Measurements from ENCODE around the gene EFCAB5.

DNA sequence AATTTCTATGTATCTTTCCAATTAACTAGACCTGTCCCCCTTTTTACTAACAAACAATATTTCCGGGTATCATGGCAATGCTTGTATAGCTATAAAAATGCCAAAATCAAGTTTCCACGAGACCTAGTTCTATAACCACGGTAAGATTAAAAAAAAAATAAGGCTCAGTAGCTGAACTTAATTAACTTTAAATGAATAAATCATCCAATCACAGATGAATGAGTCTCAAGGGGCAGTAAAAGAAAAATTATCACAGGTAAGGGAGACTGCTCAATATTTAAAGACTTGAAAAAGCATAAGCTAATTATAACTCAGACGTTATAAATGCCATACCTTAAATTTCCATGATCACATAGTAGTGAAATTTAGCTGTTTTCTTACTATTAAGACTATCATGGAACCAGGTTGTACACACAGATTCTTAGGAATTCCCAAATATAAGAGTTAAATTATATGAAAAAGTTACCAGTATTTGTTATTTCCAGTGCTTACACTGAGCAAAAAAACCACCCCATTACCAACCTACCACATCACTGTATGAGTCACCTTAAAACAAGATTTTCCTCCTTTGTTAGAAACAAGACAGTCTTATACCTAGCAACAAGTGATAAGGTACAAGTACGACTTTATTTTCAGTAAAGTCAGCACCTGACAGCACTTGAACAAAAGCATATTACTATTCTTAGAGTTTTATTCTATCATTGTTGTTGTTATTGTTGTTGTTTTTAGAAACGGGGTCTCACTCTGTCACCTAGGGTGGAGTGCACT is 32.0 kb upstream of the EFCAB5 start:
- TF ChIP-seq, protein P1, sequence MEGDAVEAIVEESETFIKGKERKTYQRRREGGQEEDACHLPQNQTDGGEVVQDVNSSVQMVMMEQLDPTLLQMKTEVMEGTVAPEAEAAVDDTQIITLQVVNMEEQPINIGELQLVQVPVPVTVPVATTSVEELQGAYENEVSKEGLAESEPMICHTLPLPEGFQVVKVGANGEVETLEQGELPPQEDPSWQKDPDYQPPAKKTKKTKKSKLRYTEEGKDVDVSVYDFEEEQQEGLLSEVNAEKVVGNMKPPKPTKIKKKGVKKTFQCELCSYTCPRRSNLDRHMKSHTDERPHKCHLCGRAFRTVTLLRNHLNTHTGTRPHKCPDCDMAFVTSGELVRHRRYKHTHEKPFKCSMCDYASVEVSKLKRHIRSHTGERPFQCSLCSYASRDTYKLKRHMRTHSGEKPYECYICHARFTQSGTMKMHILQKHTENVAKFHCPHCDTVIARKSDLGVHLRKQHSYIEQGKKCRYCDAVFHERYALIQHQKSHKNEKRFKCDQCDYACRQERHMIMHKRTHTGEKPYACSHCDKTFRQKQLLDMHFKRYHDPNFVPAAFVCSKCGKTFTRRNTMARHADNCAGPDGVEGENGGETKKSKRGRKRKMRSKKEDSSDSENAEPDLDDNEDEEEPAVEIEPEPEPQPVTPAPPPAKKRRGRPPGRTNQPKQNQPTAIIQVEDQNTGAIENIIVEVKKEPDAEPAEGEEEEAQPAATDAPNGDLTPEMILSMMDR (IDR thresholded peaks at IDR 0.05): no peak
- TF ChIP-seq POLR2A (IDR thresholded peaks at IDR 0.05): no peak

All from vagina (tissue), 2 donors.